Measurements from ENCODE around the gene GAA. TPM values are rescaled to one million over a fixed set of nuclear protein-coding genes. Genes with fewer than 3 reads are reported as not detected.
A peak's percentile ranks its signal among the peaks of the same experiment; 100 is the strongest.

GAA gene
- polyA plus RNA-seq, 1 of the 3 experiments (the other 2 are of a cell fraction), result 27.3 TPM

GRCh38 chr17:80146121-80147034, 45.0 kb downstream of the GAA start:
- Histone ChIP-seq H3K36me3 (replicated peaks in 1 of 2; ENCODE audit: control insufficient read depth in 1 of 2, insufficient read depth in 2 of 2, low read length in 1 of 2) (peaks cover 28 to 40% of the 10 kb centered on the region in 2 experiments), H3K79me2 (ENCODE audit: insufficient read depth) (peaks cover 78% of the 10 kb centered on the region), H3K9ac (peak overlapping the region; percentile 98), H3F3A (replicated peaks; ENCODE audit: insufficient read depth) (peaks cover 4% of the 10 kb centered on the region), H3K9me2 (no peaks in the 10 kb centered on the region), H3K4me3 (ENCODE audit: low read depth in 2 of 2, low read length in 1 of 2) (peak overlapping the region; percentile 79 to 97), H3K4me2 (peak overlapping the region; percentile 96), H2AFZ (ENCODE audit: low read depth) (peak overlapping the region; percentile 54; the same call in 1 of the 2 replicates), H3K27ac (ENCODE audit: low read depth in 2 of 2, low read length in 1 of 2) (peak overlapping the region; percentile 74 to 86), H3K9me3 (no peaks in the 10 kb centered on the region), H3K4me1 (ENCODE audit: control insufficient read depth in 1 of 2, insufficient read depth in 2 of 2, low read depth in 1 of 2, low read length in 1 of 2) (peaks cover 10 to 21% of the 10 kb centered on the region in 2 experiments; a peak in 2 of 4 replicates), H4K20me1 (ENCODE audit: insufficient read depth) (peaks cover 30% of the 10 kb centered on the region), H3K27me3 (ENCODE audit: insufficient read depth) (no peaks in the 10 kb centered on the region)
- POLR2A ChIA-PET, result interaction anchor here (0.7 to 1.4 kb wide), 6 partner anchors 13 to 117 kb away, joined by 3 to 11 read pairs (median 3); partner anchors contain the start of gene GAA
- CTCF ChIA-PET, result interaction anchor here (0.9 to 6.6 kb wide), 7 partner anchors 17 to 218 kb away, joined by 3 to 55 read pairs (median 4); partner anchors contain the start of gene GAA
- under 1% methylated on average over 60 of the region's 69 CpGs for WGBS (ENCODE audit: low lambda C conversion rate)
- peak; percentile 79 for DNase-seq
- TF ChIP-seq MXI1 (IDR thresholded peaks at IDR 0.05; ENCODE audit: low read depth, low read length) (peak; percentile 62; the same call in 1 of the 2 replicates), GABPA (IDR thresholded peaks at IDR 0.05; ENCODE audit: low read depth) (no peak), SIN3A (IDR thresholded peaks at IDR 0.05; ENCODE audit: borderline replicate concordance, low read depth, low read length) (peak; percentile 69; the same call in 1 of the 2 replicates), YY1 (IDR thresholded peaks at IDR 0.05; ENCODE audit: low read depth) (peak; percentile 32; the same call in 1 of the 2 replicates), RAD21 (IDR thresholded peaks at IDR 0.05; ENCODE audit: low read length) (no peak)

- Histone ChIP-seq H4K20me1 (ENCODE audit: insufficient read depth) (peaks cover 30% of the 10 kb centered on the region), H3K36me3 (replicated peaks in 1 of 2; ENCODE audit: control insufficient read depth in 1 of 2, insufficient read depth in 2 of 2, low read length in 1 of 2) (peaks cover 20 to 32% of the 10 kb centered on the region in 2 experiments), H3K4me3 (ENCODE audit: low read depth in 2 of 2, low read length in 1 of 2) (peak within 1 kb of the TSS; percentile 79 to 97), H3K27ac (ENCODE audit: low read depth in 2 of 2, low read length in 1 of 2) (peak within 1 kb of the TSS; percentile 86 to 87), H3K9me2 (no peaks in the 10 kb centered on the region), H3K4me2 (peak within 1 kb of the TSS; percentile 96), H3F3A (replicated peaks; ENCODE audit: insufficient read depth) (peaks cover 4% of the 10 kb centered on the region), H3K4me1 (ENCODE audit: control insufficient read depth in 1 of 2, insufficient read depth in 2 of 2, low read depth in 1 of 2, low read length in 1 of 2) (peaks cover 12 to 21% of the 10 kb centered on the region in 2 experiments; a peak in 2 of 4 replicates), H3K79me2 (ENCODE audit: insufficient read depth) (peaks cover 71% of the 10 kb centered on the region), H3K27me3 (ENCODE audit: insufficient read depth) (no peaks in the 10 kb centered on the region), H3K9ac (peak within 1 kb of the TSS; percentile 98), H2AFZ (ENCODE audit: low read depth) (peak within 1 kb of the TSS; percentile 84), H3K9me3 (no peaks in the 10 kb centered on the region)
- POLR2A ChIA-PET, result interaction anchor here (1.1 to 1.5 kb wide), 5 partner anchors 14 to 147 kb away, joined by 3 to 5 read pairs (median 3); partner anchors contain the start of genes GAA and SLC26A11
- CTCF ChIA-PET, result interaction anchor here (0.6 to 6.6 kb wide), 10 partner anchors 16 to 214 kb away, joined by 3 to 55 read pairs (median 4); partner anchors contain the start of genes GAA, SGSH and SLC26A11
- WGBS (ENCODE audit: low lambda C conversion rate), result under 1% methylated on average over 66 of the region's 90 CpGs
- peak; percentile 100 for DNase-seq
- peak; percentile 75 for TF ChIP-seq FOXJ3 (CRISPR knock-in tag; IDR thresholded peaks at IDR 0.05)
- TF ChIP-seq YY1 (IDR thresholded peaks at IDR 0.05; ENCODE audit: low read depth), result peak; percentile 47; the same call in 1 of the 2 replicates
- TF ChIP-seq USF1 (IDR thresholded peaks at IDR 0.05; ENCODE audit: borderline replicate concordance, low read depth), result peak; percentile 91
- no peak; the same call in 1 of the 2 replicates for TF ChIP-seq CTCF (IDR thresholded peaks at IDR 0.05)
- peak; percentile 60; the same call in 1 of the 2 replicates for TF ChIP-seq SIN3A (IDR thresholded peaks at IDR 0.05; ENCODE audit: borderline replicate concordance, low read depth, low read length)
- peak; percentile 93 for TF ChIP-seq POLR2AphosphoS5 (IDR thresholded peaks at IDR 0.05; ENCODE audit: low read depth, low read length)
- peak; percentile 56 for TF ChIP-seq NRF1 (IDR thresholded peaks at IDR 0.05; ENCODE audit: low read depth, low read length)
- no peak for TF ChIP-seq TEAD4 (IDR thresholded peaks at IDR 0.05; ENCODE audit: borderline replicate concordance, insufficient read depth)
- peak; percentile 79 for TF ChIP-seq USF2 (IDR thresholded peaks at IDR 0.05; ENCODE audit: borderline replicate concordance, low read depth, low read length)
- TF ChIP-seq SMC3 (IDR thresholded peaks at IDR 0.05; ENCODE audit: low read depth, low read length), result no peak
- no peak for TF ChIP-seq EZH2phosphoT487 (IDR thresholded peaks at IDR 0.05; ENCODE audit: borderline replicate concordance, low read depth)
- no peak; the same call in 1 of the 2 replicates for TF ChIP-seq PBX3 (IDR thresholded peaks at IDR 0.05)
- no peak for TF ChIP-seq GABPA (IDR thresholded peaks at IDR 0.05; ENCODE audit: low read depth)
- TF ChIP-seq MEF2A (IDR thresholded peaks at IDR 0.05; ENCODE audit: borderline replicate concordance, low read depth), result no peak
- TF ChIP-seq RAD21 (IDR thresholded peaks at IDR 0.05; ENCODE audit: low read length), result peak; percentile 18; the same call in 1 of the 2 replicates
- no peak for TF ChIP-seq RXRA (IDR thresholded peaks at IDR 0.05; ENCODE audit: borderline replicate concordance, low read depth)
Measured at GRCh38 chr17:80147035-80147822, 45.8 kb downstream of the GAA start, which contains the start of gene EIF4A3. Gene EIF4A3 (minus strand): TSS chr17:80147128. CDS start chr17:80146961, 167 bp downstream.
